Measurements from ENCODE around the gene SARM1.
"Not testable (repeated sequence)": the region's sequence is repeated elsewhere in the genome, so short reads cannot be mapped to it uniquely, and the experiment has no call there.

The SARM1 gene

GRCh38 chr17:28397275-28397674 lies 25.8 kb downstream of the SARM1 start:
- no peak for DNase-seq

- DNase-seq: no peak
These were observed 26.3 kb downstream of the SARM1 start for GRCh38 chr17:28397687-28398279.

GRCh38 chr17:28398280-28398981 lies 26.9 kb downstream of the SARM1 start:
- DNase-seq: peak; percentile 52

- DNase-seq: no peak
These were observed 28.3 kb downstream of the SARM1 start for GRCh38 chr17:28399808-28400207.

- DNase-seq: no peak
These were observed 30.7 kb downstream of the SARM1 start for GRCh38 chr17:28402224-28402630.

GRCh38 chr17:28402844-28403243 lies 31.4 kb downstream of the SARM1 start:
- no peak for DNase-seq

GRCh38 chr17:28404007-28404406 lies 32.5 kb downstream of the SARM1 start:
- no peak for DNase-seq

GRCh38 chr17:28404461-28404811 lies 32.9 kb downstream of the SARM1 start:
- no peak for DNase-seq

GRCh38 chr17:28404812-28405570 lies 33.5 kb downstream of the SARM1 start:
- DNase-seq: no peak

GRCh38 chr17:28405632-28406472 lies 34.4 kb downstream of the SARM1 start, which contains the start of gene SLC46A1:
TSS of gene SLC46A1 (minus strand) at chr17:28406212. CDS start at chr17:28406114, 98 bp downstream.
- no peak for DNase-seq

- no peak for DNase-seq
These were observed 35.0 kb downstream of the SARM1 start for GRCh38 chr17:28406473-28406814.

GRCh38 chr17:28407130-28407973 lies 35.9 kb downstream of the SARM1 start:
- DNase-seq: peak; percentile 27

- DNase-seq: peak; percentile 45
These were observed 36.4 kb downstream of the SARM1 start for GRCh38 chr17:28407974-28408306.

- no peak for DNase-seq
These were observed 40.6 kb downstream of the SARM1 start for GRCh38 chr17:28412099-28412498.

GRCh38 chr17:28413804-28414203 lies 42.3 kb downstream of the SARM1 start:
- no peak for DNase-seq

GRCh38 chr17:28415886-28416285 lies 44.4 kb downstream of the SARM1 start:
- DNase-seq: no peak

GRCh38 chr17:28416703-28417311 lies 45.3 kb downstream of the SARM1 start:
- peak; percentile 31 for DNase-seq

- DNase-seq: no peak
These were observed 50.4 kb downstream of the SARM1 start for GRCh38 chr17:28421787-28422305.

- DNase-seq: no peak
These were observed 53.7 kb downstream of the SARM1 start for GRCh38 chr17:28425206-28425605.

- no peak for DNase-seq
These were observed 54.6 kb downstream of the SARM1 start for GRCh38 chr17:28426081-28426519.

GRCh38 chr17:28427371-28427770 lies 55.9 kb downstream of the SARM1 start:
- no peak for DNase-seq

GRCh38 chr17:28427982-28428381 lies 56.5 kb downstream of the SARM1 start:
- not testable (repeated sequence) for DNase-seq
